ENCODE data around the gene GSE1. TPM values are rescaled to one million over a fixed set of nuclear protein-coding genes. Genes with fewer than 3 reads are reported as not detected.

The GSE1 gene
- total RNA-seq, 1 donor from 2014 or later = 87.2 TPM

- ATAC-seq (no peak), DNase-seq (no peak)
- no peaks in the 10 kb centered on the region for H3K27me3 ChIP-seq
- no peaks in the 10 kb centered on the region for H3K36me3 ChIP-seq
- intact Hi-C loops (cut with DNase I) = no loop called here
- H3K4me1 ChIP-seq = peaks cover 3% of the 10 kb centered on the region
- H3K4me3 ChIP-seq = no peak overlapping the region
- TF ChIP-seq, protein P1, sequence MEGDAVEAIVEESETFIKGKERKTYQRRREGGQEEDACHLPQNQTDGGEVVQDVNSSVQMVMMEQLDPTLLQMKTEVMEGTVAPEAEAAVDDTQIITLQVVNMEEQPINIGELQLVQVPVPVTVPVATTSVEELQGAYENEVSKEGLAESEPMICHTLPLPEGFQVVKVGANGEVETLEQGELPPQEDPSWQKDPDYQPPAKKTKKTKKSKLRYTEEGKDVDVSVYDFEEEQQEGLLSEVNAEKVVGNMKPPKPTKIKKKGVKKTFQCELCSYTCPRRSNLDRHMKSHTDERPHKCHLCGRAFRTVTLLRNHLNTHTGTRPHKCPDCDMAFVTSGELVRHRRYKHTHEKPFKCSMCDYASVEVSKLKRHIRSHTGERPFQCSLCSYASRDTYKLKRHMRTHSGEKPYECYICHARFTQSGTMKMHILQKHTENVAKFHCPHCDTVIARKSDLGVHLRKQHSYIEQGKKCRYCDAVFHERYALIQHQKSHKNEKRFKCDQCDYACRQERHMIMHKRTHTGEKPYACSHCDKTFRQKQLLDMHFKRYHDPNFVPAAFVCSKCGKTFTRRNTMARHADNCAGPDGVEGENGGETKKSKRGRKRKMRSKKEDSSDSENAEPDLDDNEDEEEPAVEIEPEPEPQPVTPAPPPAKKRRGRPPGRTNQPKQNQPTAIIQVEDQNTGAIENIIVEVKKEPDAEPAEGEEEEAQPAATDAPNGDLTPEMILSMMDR (IDR thresholded peaks at IDR 0.05) = no peak
- H3K27ac ChIP-seq = no peak overlapping the region
- no peaks in the 10 kb centered on the region for H3K9me3 ChIP-seq
Observed at GRCh38 chr16:85711982-85712587, 99.0 kb downstream of the GSE1 start.

DNA sequence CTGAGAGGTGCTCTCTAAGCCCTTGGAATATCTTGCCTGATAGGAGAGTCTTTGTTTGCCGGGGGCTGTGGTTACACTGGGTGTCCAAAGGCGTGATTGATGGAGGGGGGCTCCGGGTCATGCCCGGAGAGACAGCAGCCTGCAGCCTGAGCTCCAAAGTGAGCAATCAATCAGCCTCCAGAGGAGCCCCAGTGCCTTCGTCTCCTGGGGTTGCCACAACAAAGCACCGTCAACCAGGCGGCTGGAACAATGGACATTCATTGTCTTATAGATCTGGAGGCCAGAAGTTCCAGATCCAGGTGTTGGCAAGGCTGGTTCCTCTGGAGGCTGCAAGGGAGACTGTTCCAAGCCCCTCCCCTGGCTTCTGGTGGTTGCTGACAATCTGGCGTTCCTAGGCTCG lies 99.7 kb downstream of the GSE1 start:
- no peaks in the 10 kb centered on the region for H3K27me3 ChIP-seq
- TF ChIP-seq, protein P1 (IDR thresholded peaks at IDR 0.05) = no peak
- H3K4me1 ChIP-seq = peaks cover 3% of the 10 kb centered on the region
- no peak overlapping the region for H3K27ac ChIP-seq
- H3K4me3 ChIP-seq = no peak overlapping the region
- H3K36me3 ChIP-seq = no peaks in the 10 kb centered on the region
- DNase-seq = no peak
- intact Hi-C loops (cut with DNase I) = no loop called here
- no peaks in the 10 kb centered on the region for H3K9me3 ChIP-seq
- ATAC-seq = no peak

- H3K4me1 ChIP-seq = peaks cover 3% of the 10 kb centered on the region
- intact Hi-C loops (cut with DNase I) = no loop called here
- DNase-seq (no peak), ATAC-seq (no peak)
- H3K36me3 ChIP-seq = no peaks in the 10 kb centered on the region
- H3K27ac ChIP-seq = no peak overlapping the region
- no peak overlapping the region for H3K4me3 ChIP-seq
- no peaks in the 10 kb centered on the region for H3K27me3 ChIP-seq
- no peaks in the 10 kb centered on the region for H3K9me3 ChIP-seq
- TF ChIP-seq, protein P1 (IDR thresholded peaks at IDR 0.05) = no peak
Observed at GRCh38 chr16:85715169-85716021, 102.3 kb downstream of the GSE1 start.

GRCh38 chr16:85716022-85716679 lies 103.0 kb downstream of the GSE1 start:
- Histone ChIP-seq H3K4me1 (peaks cover 3% of the 10 kb centered on the region), H3K9me3 (no peaks in the 10 kb centered on the region), H3K36me3 (no peaks in the 10 kb centered on the region), H3K4me3 (no peak overlapping the region), H3K27me3 (no peaks in the 10 kb centered on the region), H3K27ac (no peak overlapping the region)
- ATAC-seq (no peak), DNase-seq (no peak)
- intact Hi-C loops (cut with DNase I) = no loop called here
- TF ChIP-seq, protein P1 (IDR thresholded peaks at IDR 0.05) = no peak

DNA sequence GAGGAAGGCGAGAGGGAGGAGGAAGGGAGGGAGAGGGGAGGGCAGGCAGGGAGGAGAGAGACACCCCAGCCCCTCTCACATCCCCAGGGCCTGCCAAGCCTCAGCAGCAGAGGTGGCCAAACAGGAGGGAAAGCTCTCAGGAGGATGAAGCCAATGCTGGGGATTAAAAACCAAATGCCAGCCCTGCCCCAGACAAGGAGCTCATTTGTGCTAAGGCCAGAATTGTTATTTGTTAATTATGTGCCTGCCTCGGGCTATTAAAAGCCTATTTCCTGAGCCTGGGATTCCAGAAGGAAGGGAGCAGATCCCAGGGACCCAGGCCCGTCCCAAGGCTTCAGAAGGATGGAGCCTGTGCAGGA lies 103.5 kb downstream of the GSE1 start:
- TF ChIP-seq, protein P1 (IDR thresholded peaks at IDR 0.05) = no peak
- no peaks in the 10 kb centered on the region for H3K36me3 ChIP-seq
- H3K9me3 ChIP-seq = no peaks in the 10 kb centered on the region
- ATAC-seq = no peak
- H3K27me3 ChIP-seq = no peaks in the 10 kb centered on the region
- no peak overlapping the region for H3K4me3 ChIP-seq
- no peak overlapping the region for H3K27ac ChIP-seq
- DNase-seq = no peak
- intact Hi-C loops (cut with DNase I) = no loop called here
- H3K4me1 ChIP-seq = peaks cover 3% of the 10 kb centered on the region

All from upper lobe of right lung (tissue), 1 donor.